Stimulated activated CD4-positive, alpha-beta T cell treated with anti-CD3 and anti-CD28 coated beads, Interleukin-4, amount 100 ng/mL, for 48 hours (primary cell): Measurements from ENCODE around the gene NUP153.
A peak's percentile ranks its signal among the peaks of the same experiment; 100 is the strongest.
"Not testable (repeated sequence)": the region's sequence is repeated elsewhere in the genome, so short reads cannot be mapped to it uniquely, and the experiment has no call there.

Experiments
- DNase-seq, 2 donors: peaks; one replicate each; pipeline ENCODE4 v3.0.0-alpha.2; 2020; ENCODE audit warnings: low read depth in 2 of 2

The NUP153 gene

GRCh38 chr6:17706580-17707370, at the start of gene NUP153:
NUP153 (minus strand) TSS chr6:17706925; CDS start chr6:17706387, 538 bp downstream.
- peak; percentile 98 to 99 for DNase-seq

DNA sequence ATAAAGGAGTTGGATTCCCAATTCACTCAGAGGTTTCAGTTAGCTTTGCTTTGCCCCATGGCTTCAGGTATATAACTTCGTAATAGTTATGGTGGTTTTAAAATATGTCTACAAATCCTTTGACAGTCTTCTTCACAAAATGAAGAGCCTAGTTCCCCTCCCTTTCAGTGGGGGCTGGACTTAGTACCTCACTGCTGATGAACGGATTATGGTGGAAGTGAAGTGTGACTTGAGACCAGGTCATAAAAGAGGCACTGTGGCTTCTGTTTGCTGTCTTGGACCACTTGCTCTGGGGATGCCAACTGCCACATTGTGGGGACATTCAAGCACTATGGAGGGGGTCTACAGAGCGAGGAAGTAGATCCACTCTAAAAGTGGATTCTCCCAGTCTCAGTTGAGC, 47.5 kb upstream of the NUP153 start:
- no peak for DNase-seq

DNA sequence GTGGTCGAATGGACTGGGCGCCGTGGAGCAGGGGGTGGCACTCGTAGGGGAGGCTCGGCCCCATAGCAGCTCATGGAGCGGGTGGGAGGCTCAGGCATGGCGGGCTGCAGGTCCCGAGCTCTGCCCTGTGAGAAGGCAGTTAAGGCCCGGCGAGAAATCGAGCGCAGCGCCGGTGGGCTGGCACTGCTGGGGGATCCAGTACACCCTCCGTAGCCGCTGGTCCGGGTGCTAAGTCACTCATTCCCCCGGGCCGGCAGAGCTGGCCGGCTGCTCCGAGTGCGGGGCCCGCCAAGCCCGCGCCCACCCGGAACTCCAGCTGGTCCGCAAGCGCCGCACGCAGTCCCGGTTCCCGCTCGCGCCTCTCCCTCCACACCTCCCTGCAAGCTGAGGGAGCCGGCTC, 38.6 kb upstream of the NUP153 start:
- not testable (repeated sequence) for DNase-seq

DNA sequence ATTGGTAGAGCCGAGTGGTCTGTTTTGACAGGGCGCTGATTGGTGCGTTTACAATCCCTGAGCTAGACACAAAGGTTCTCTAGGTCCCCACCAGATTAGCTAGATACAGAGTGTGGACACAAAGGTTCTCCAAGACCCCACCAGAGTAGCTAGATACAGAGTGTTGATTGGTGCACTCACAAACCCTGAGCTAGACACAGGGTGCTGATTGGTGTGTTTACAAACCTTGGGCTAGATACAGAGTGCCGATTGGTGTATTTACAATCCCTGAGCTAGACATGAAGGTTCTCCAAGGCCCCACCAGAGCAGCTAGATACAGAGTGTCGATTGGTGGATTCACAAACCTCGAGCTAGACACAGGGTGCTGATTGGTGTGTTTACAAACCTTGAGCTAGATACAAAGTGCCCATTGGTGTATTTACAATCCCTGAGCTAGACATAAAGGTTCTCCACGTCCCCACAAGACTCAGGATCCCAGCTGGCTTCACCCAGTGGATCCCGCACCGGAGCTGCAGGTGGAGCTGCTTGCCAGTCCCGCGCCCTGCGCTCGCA, 38.1 kb upstream of the NUP153 start:
- DNase-seq, result not testable (repeated sequence)

- no peak for DNase-seq
Measured at GRCh38 chr6:17744019-17744756, 37.5 kb upstream of the NUP153 start.

DNA sequence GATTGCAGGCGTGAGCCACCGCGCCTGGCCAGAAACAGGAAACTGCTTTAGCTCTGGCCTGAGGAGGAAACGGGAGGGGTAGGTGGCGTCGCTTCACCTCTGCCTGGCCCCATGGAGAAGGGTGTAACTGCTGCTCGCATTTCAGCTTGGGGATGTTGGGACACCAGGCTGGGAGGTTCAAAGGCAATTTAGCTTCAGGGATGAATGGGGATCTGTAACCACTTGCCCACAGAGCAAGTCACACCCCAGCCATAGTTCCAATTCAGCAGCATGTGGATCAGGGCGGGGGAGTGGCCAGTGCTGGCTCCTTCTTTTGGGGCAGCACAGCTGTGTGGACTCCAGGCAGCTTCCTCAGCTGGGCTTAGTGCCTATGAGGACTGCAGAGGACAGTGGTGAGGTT, 34.8 kb upstream of the NUP153 start:
- no peak for DNase-seq

GRCh38 chr6:17740559-17741220, 34.0 kb upstream of the NUP153 start:
- DNase-seq, result no peak

GRCh38 chr6:17737704-17738252, 31.1 kb upstream of the NUP153 start:
- no peak for DNase-seq

GRCh38 chr6:17735311-17735710, 28.6 kb upstream of the NUP153 start:
- DNase-seq, result not testable (repeated sequence)

GRCh38 chr6:17730078-17730704, 23.5 kb upstream of the NUP153 start:
- no peak for DNase-seq

- no peak for DNase-seq
Measured at GRCh38 chr6:17729223-17730077, 22.7 kb upstream of the NUP153 start.

GRCh38 chr6:17728551-17729222, 22.0 kb upstream of the NUP153 start:
- DNase-seq, result no peak

GRCh38 chr6:17725083-17725482, 18.4 kb upstream of the NUP153 start:
- no peak for DNase-seq

- DNase-seq, result no peak
Measured at GRCh38 chr6:17724341-17724740, 17.6 kb upstream of the NUP153 start.

- DNase-seq, result no peak
Measured at GRCh38 chr6:17721671-17722070, 14.9 kb upstream of the NUP153 start.

DNA sequence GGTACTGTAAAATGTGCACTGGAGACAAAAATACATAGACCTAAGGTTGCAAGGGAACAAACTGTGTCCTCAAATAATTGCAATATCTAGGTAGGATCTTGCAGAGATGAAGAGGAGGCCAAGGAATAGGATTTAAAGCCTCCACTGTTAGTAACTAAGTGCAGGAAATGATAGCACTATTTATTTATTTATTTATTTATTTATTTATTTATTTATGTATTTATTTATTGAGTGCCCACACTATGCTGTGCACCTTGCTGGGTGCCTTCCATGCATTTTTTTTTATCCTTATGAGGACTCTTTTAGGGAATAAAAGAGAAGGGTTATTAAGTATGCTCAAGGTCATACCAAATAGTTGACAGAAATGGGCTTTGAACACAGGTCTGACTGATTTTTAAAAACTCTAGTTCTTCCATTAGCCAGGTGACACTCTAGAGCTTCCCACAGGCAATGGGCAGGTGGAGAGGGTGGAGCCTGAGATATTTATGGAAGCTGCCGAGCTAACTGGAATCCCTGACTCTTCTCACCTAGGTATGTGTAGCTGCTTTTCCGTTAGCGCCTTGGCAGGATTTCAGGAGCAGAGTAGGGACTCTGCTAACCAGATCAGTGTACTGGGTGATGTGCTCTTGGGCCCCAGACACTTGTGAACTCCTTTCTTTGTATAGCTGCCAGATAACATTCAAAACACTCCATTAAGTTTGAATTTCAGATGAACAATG, 12.8 kb upstream of the NUP153 start:
- DNase-seq, result no peak

- no peak for DNase-seq
Measured at GRCh38 chr6:17716221-17716620, 9.5 kb upstream of the NUP153 start.

GRCh38 chr6:17714879-17715851, 8.4 kb upstream of the NUP153 start:
- DNase-seq, result peak in 1 of 2 donors; percentile 23
